ENCODE measurements around the gene DBP. TPM values are rescaled to one million over a fixed set of nuclear protein-coding genes. Genes with fewer than 3 reads are reported as not detected.
A peak's percentile ranks its signal among the peaks of the same experiment; 100 is the strongest.

DBP gene
- total and polyA plus RNA-seq, 10 of the 15 experiments (the other 5 are each of a cell fraction or from before 2014, with no cell fraction given) = 2.0 to 10.6 (median 6.9) TPM

DNA sequence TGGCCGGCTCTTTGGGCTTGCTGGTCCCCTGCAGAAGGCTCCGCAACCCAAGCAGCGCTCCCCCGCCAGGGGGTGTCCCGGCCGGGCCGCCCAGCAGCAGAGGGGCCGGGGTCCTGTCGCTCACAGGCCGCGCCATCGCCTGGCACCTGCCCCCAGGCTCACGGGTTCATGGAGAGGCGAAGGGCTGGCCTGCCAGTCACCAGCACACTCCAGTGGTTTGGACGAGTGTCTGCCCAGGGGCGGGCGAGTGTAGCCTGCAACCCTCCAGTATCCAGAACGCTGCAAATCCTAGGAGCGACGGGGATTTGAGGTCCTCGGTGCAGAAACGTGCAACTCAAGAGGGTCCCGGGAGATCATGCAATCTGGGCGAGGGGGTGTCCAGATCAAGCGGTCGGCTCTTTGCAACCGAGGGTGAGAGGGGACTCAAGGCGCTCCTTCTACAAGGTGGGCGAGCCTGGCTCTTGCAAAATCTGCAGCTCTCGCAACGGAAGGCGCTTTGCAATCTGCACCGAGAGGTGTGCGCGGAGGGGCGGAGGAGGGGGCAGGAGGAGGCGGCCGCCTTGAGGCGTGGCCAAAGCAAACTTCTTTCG is at the start of gene DBP (continued):
- TF ChIP-seq, protein P1, sequence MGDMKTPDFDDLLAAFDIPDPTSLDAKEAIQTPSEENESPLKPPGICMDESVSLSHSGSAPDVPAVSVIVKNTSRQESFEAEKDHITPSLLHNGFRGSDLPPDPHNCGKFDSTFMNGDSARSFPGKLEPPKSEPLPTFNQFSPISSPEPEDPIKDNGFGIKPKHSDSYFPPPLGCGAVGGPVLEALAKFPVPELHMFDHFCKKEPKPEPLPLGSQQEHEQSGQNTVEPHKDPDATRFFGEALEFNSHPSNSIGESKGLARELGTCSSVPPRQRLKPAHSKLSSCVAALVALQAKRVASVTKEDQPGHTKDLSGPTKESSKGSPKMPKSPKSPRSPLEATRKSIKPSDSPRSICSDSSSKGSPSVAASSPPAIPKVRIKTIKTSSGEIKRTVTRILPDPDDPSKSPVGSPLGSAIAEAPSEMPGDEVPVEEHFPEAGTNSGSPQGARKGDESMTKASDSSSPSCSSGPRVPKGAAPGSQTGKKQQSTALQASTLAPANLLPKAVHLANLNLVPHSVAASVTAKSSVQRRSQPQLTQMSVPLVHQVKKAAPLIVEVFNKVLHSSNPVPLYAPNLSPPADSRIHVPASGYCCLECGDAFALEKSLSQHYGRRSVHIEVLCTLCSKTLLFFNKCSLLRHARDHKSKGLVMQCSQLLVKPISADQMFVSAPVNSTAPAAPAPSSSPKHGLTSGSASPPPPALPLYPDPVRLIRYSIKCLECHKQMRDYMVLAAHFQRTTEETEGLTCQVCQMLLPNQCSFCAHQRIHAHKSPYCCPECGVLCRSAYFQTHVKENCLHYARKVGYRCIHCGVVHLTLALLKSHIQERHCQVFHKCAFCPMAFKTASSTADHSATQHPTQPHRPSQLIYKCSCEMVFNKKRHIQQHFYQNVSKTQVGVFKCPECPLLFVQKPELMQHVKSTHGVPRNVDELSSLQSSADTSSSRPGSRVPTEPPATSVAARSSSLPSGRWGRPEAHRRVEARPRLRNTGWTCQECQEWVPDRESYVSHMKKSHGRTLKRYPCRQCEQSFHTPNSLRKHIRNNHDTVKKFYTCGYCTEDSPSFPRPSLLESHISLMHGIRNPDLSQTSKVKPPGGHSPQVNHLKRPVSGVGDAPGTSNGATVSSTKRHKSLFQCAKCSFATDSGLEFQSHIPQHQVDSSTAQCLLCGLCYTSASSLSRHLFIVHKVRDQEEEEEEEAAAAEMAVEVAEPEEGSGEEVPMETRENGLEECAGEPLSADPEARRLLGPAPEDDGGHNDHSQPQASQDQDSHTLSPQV (IDR thresholded peaks at IDR 0.05) = no peak
- TF ChIP-seq CHD4 (IDR thresholded peaks at IDR 0.05) (no peak), CBX5 (IDR thresholded peaks at IDR 0.05; ENCODE audit: low read depth) (no peak), YBX1 (IDR thresholded peaks at IDR 0.05) (no peak), SIN3A (IDR thresholded peaks at IDR 0.05; ENCODE audit: low read depth, low read length) (0 out of 2 replicates have a peak, but pooled peaks have one; percentile 30), NR2C1 (IDR thresholded peaks at IDR 0.05) (no peak), SMAD5 (IDR thresholded peaks at IDR 0.05; ENCODE audit: low read depth) (no peak), PAX5 (IDR thresholded peaks at IDR 0.05; ENCODE audit: borderline replicate concordance, low read depth, low read length) (no peak), MTA2 (IDR thresholded peaks at IDR 0.05; ENCODE audit: low read depth) (no peak), POLR2A (IDR thresholded peaks at IDR 0.05; ENCODE audit: low read depth, low read length) (peak; percentile 65; the same call in 1 of the 2 replicates), ZNF217 (IDR thresholded peaks at IDR 0.05) (no peak), ZBED1 (IDR thresholded peaks at IDR 0.05; ENCODE audit: borderline replicate concordance) (no peak), ATF7 (IDR thresholded peaks at IDR 0.05; ENCODE audit: low read depth) (no peak), SUZ12 (IDR thresholded peaks at IDR 0.05; ENCODE audit: unreplicated experiment) (no peak)
- TF ChIP-seq, protein P2, sequence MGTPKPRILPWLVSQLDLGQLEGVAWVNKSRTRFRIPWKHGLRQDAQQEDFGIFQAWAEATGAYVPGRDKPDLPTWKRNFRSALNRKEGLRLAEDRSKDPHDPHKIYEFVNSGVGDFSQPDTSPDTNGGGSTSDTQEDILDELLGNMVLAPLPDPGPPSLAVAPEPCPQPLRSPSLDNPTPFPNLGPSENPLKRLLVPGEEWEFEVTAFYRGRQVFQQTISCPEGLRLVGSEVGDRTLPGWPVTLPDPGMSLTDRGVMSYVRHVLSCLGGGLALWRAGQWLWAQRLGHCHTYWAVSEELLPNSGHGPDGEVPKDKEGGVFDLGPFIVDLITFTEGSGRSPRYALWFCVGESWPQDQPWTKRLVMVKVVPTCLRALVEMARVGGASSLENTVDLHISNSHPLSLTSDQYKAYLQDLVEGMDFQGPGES (IDR thresholded peaks at IDR 0.05) = no peak
- TF ChIP-seq, protein P3, sequence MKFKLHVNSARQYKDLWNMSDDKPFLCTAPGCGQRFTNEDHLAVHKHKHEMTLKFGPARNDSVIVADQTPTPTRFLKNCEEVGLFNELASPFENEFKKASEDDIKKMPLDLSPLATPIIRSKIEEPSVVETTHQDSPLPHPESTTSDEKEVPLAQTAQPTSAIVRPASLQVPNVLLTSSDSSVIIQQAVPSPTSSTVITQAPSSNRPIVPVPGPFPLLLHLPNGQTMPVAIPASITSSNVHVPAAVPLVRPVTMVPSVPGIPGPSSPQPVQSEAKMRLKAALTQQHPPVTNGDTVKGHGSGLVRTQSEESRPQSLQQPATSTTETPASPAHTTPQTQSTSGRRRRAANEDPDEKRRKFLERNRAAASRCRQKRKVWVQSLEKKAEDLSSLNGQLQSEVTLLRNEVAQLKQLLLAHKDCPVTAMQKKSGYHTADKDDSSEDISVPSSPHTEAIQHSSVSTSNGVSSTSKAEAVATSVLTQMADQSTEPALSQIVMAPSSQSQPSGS (IDR thresholded peaks at IDR 0.05; ENCODE audit: low read length) = no peak
- TF ChIP-seq, protein P4, sequence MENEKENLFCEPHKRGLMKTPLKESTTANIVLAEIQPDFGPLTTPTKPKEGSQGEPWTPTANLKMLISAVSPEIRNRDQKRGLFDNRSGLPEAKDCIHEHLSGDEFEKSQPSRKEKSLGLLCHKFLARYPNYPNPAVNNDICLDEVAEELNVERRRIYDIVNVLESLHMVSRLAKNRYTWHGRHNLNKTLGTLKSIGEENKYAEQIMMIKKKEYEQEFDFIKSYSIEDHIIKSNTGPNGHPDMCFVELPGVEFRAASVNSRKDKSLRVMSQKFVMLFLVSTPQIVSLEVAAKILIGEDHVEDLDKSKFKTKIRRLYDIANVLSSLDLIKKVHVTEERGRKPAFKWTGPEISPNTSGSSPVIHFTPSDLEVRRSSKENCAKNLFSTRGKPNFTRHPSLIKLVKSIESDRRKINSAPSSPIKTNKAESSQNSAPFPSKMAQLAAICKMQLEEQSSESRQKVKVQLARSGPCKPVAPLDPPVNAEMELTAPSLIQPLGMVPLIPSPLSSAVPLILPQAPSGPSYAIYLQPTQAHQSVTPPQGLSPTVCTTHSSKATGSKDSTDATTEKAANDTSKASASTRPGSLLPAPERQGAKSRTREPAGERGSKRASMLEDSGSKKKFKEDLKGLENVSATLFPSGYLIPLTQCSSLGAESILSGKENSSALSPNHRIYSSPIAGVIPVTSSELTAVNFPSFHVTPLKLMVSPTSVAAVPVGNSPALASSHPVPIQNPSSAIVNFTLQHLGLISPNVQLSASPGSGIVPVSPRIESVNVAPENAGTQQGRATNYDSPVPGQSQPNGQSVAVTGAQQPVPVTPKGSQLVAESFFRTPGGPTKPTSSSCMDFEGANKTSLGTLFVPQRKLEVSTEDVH (IDR thresholded peaks at IDR 0.05; ENCODE audit: low read depth, partially characterized antibody) = no peak
